HG03060 (cell line): ENCODE data around the gene CCDC51.
"Not testable (repeated sequence)": the region's sequence is repeated elsewhere in the genome, so short reads cannot be mapped to it uniquely, and the experiment has no call there.

ENCODE experiments used
- ATAC-seq: cut with Tn5 transposase; IDR thresholded peaks from one replicate; pipeline ENCODE4 v1.9.1; 2021; ENCODE audit warnings: low read depth, moderate number of reproducible peaks; ENCODE audit not compliant: unreplicated experiment

CCDC51 gene

DNA sequence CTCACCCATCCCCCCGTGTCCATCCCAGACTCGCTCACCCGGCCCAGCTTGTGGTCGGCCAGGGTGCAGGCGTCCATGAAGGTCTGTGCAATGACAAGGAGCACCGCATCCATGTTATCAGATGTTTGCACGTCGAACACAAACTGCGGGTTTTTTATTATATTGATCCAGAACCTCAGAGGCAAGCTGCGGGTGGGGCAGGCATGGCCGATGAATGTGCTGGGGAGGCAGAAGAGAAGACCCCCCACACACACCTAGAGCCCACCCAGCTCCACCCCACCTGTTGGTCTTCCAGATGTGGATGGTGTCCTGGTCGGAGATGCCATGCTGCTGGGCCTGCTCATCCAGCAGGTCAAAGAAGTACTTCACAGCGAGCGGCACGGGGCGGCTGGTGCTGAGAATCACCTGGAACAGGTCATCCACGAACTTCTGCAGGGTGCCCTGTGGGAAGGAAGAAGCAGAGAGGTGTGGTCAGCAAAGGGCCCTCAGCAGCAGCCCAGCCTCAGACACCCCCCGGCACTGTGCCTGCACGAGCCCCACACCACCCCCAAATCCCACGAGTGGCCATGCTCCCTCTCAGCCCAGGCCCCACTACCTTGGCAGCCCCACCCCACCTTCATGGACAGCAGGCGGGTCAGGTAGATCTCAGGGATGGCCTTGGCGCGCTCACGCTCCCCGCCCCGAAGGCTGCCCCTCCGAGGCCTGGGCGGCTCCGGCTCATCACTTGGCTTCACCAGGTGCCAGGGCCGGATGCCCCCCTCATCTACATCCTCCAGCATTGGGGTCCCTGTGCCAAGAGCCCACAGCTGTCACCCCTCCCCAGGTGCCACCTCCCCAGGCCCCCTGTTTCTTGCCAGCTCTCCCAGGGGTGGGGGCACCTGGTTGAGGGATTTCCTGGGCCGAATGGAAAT lies 30.4 kb downstream of the CCDC51 start:
- ATAC-seq: no peak

- ATAC-seq: no peak
Observed at GRCh38 chr3:48408823-48409281, 31.1 kb downstream of the CCDC51 start.

- ATAC-seq: no peak
Observed at GRCh38 chr3:48407542-48408099, 32.3 kb downstream of the CCDC51 start.

- ATAC-seq: no peak
Observed at GRCh38 chr3:48406443-48407431, 33.2 kb downstream of the CCDC51 start.

DNA sequence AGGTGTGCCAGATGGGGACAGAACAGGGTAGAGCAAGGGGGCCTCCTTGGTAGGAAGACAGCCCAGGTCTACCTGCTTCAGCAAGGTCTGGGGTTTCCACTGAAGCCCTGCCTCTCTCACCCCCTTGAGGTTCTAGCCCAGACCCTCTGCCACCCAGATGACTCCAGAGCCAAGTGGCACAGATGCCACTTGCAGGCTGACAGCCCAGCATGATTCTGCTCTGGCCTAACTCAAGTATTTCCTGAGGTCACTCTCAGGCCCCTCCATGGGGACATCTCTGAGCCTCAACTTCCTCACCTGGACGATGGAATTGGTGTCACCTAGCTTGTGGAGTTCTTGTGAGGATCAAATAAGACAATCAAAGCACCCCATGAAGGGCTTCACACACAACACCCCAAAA lies 33.9 kb downstream of the CCDC51 start:
- ATAC-seq: no peak

DNA sequence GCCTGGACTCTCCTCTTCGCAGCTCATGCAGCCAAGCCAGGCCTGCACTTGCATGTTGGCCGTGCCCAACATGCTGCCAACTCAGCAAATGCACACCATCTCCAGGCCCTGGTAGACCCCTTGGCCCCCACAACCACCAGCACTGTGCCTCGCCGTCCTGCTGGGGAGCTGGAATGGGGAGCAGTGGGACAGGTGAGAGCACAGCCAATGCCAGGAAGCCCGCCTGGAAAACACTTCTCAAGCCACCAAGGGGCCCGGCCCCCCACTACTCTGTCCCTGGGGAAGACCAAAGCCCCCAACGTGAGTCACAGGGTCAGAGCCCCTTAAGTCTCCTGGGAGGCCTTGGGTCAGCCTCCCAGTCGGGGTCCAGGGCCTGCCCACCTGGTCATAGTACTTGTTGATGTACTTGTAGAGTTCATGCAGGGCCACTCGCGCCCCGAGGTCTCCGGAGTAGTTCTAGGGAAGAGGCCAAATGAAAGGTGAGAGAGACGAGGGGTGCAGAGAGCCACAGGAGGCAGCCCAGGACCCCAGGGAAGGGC lies 34.5 kb downstream of the CCDC51 start:
- ATAC-seq: no peak

GRCh38 chr3:48404440-48405342 lies 35.2 kb downstream of the CCDC51 start:
- ATAC-seq: no peak

DNA sequence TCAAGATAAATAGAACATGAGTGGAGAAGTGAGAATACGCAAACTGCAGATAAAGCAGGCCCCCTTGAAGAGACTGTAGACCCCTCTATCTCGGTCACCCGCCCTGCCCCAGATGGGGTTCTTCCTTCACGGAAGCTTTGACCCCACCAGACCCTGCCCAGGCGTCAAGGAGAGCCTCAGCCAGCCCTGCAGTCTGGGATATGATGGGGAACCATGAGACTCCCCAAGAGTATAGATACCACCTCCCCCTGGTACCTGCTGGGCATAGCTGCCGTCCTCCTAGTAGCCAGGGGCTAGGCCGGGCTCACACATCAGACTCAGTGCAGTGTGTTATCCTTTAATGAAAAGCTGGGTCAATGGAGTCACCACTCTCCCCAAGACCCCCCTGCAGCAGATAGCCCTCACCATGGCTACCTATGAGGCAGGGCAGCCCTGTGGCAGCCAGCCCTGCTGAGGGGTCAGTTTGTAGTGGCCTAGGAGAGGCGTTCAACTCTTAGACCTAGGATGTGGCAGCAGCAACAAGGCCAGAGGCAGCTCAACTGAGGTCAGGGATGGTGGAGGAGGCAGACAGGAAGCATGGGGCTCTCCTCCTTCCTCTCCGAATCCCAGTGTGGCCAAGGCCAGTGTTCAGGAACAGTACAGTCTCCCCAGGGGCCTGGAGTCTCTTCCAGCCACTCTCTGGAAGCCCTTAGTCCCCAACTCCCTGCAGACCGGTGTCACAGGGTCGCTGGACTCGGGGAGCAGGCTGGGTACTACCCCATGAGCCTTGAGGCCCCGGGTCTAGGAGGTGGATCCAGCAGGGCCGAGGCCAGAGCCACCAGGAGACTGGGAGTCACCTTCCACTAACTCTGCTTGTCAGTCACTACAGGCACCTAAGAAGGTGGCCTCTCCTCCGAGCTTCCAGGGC lies 36.1 kb downstream of the CCDC51 start:
- ATAC-seq: no peak

GRCh38 chr3:48402907-48403306 lies 37.0 kb downstream of the CCDC51 start:
- ATAC-seq: no peak

DNA sequence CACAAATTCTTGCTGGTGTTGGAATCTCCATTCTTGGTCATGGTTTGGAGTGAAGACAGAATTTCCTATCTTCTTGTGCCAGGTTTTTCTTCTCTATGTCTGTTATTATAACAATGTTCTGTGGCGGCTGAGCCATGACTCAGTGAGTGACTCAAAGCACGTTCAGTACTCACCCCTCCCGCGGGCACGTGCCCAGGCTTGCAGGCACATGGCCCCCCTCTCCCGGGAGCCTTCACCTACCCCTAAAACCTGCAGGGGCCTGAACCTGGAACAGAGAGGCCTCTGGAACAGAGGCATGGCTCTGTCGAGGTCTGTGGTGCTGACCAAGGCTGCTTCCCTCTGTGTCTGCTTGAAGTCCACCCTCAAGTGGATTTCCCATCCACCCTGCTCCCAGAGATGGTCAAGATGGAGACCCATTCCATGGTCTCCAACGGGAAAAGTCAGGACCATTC lies 37.6 kb downstream of the CCDC51 start:
- no peak for ATAC-seq

DNA sequence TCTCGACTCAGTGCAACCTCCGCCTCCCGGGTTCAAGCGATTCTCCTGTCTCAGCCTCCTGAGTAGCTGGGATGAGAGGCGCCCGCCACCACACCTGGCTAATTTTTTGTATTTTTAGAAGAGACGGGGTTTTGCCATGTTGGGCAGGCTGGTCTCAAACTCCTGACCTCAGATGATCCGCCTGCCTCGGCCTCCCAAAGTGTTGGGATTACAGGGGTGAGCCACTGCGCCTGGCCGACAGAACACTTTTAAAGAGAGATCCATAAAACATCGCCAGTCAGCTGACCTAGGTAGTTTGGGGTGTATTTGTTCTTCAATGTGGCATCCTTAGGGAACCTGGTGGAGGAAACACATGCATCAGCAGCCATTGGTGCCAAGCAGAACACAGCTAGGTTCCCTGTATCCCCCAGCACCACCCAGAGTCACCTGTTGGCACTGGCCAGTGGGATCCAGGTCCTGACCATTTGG lies 38.5 kb downstream of the CCDC51 start:
- ATAC-seq: not testable (repeated sequence)

GRCh38 chr3:48400824-48401433 lies 39.0 kb downstream of the CCDC51 start:
- no peak for ATAC-seq

- no peak for ATAC-seq
Observed at GRCh38 chr3:48399387-48400172, 40.3 kb downstream of the CCDC51 start.

DNA sequence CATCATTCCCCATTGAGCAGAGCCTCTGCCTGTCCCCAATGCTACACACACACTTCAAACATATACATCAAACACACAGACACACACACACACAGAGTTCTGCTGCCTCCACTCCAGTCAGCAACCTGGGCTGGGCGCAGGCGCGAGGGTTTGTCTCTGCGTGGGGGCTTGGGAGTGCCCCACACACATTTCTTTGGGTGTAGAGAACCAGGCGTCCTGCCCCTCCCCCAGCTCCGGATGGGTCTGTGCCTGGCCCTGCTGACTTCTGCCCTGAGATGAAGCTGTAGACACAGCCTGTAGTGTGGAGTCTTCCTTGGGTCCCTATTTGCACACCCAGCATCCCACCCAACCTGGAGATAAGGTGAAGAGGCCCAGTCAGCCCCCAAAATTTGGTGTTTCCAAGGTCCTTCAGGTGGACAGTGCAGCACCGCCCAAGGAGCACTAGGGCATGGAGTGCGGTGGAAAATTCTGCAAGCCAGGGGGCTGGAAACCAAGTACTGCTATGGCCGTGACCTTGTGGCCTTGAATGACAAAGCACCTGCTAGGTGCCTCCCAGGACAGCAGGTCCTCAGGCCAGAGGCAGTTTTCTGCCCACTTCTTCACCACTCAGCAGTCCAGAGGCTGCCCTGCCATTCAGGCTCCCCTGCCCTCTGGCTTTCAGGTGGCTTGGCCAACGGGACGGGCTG lies 41.1 kb downstream of the CCDC51 start:
- ATAC-seq: no peak

DNA sequence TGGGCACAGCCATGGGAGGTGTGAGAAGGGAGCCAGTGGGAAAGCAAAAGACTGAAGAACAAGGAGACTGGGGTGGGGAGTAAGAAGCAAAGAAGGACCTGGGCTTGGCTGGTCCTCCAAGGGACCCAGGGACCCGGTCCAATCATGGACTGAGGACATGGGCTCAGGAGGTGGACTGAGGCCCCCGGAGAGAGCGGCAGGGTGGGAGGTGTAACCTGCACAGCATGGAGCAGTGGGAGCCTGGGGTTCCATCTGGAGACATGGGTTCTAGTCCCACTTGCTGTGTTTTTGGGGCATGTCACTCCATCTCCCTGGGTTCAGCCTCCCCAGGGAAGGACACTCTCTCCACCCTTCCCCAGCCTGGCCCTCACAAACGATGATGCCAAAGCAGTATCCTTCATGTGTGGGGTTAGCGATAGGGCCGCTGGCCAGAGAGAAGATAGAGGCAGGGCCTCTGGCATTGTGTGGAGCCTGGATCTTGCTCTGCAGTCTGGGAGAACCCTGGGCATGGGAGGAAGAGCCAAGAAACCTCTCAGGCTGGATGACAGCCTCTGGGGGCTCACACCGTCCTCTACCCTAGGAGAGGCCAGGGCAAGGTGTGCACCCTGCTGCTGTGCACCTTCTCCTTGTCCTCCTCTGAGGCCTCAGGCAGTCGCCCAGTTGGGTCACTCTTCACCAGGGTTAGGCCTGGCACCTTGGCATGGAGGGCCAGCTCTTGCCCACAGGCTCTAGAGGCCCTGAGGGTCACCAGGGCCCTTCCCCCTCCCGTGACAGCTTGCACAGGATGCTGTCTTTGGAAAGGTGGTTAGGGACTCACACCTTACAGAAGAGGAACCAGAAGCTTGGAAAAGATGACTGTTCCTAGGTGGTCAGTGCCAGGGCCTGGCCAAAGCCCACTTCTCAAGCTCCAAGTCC lies 41.9 kb downstream of the CCDC51 start:
- ATAC-seq: no peak
